Measurements from ENCODE around the gene PAGE2B.

GRCh38 chrX:55039471-55039870 lies 35.4 kb upstream of the PAGE2B start:
- TF ChIP-seq CTCF (IDR thresholded peaks at IDR 0.05 in 8 of 11, conservative IDR thresholded peaks at IDR 0.05 in 3 of 11) (no peak), POLR2A (IDR thresholded peaks at IDR 0.05) (no peak), POLR2AphosphoS5 (IDR thresholded peaks at IDR 0.05) (no peak)
